GM18951 (cell line): Measurements from ENCODE around the gene EPM2AIP1.
A peak's percentile ranks its signal among the peaks of the same experiment; 100 is the strongest.
"Not testable (repeated sequence)": the region's sequence is repeated elsewhere in the genome, so short reads cannot be mapped to it uniquely, and the experiment has no call there.

Experiments used
- POLR2A ChIP-seq: IDR thresholded peaks from 4 replicates; pipeline ENCODE4 v1.6.1; 2011; ENCODE audit warnings: mild to moderate bottlenecking; ENCODE audit not compliant: insufficient read length, insufficient read depth; ENCODE audit errors: extremely low read depth
- in situ Hi-C: fragments of 300-500 bp; cut with MboI; formaldehyde crosslinking; loops from one replicate; pipeline ENCODE4 v1.12.0; 2022; ENCODE audit warnings: low sequenced_read_pairs, mixed read lengths, inconsistent platforms; ENCODE audit not compliant: unreplicated experiment

The EPM2AIP1 gene

DNA sequence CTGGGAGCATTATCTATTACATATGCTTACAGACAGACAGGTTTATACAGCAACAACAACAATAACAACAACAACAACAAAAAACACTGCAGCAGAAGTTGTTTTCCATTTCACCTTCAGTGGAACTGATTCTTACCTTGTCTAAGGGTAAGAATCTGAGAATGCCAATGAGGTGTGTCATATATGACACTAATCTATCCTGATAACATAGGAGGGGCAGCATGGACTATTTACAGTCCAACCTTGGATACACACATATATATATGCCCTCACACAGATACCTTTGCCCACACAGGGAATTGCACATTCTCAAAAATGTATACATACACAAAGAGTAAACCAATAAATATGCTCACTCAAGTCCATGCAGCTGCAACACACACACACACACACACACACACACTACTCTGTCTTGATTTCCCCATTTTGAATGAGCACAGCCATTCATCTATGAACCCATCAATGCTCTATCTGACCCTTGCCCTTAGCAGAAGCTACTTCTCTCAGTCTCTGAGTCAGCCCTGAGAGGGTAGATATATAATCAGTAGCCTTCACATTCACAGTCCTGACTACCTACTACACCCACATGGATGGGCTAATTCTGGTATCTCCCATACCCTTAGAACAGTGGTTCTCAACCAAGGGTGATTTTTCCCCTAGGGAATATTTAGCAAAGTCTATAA is 38.3 kb downstream of the EPM2AIP1 start:
- in situ Hi-C loops, result loop anchor here (5.0 kb wide), 1 partner anchor 62 kb away; no protein-coding TSS in a partner anchor
- no peak for TF ChIP-seq POLR2A

DNA sequence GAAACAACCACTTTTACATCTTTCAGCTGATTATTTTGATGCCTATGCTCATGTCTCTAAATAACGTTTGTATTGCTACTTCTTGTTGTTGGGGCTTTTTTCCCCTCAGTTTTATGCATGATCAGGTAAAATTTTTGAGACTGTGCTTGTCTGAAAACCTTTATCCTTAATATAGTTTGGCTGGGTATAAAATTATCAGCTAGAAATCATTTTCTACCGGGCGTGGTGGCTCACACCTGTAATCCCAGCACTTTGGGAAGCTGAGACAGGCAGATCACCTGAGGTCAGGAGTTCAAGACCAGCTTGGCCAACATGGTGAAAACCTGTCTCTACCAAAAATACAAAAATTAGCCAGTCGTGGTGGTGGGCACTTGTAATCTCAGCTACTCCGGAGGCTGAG is 45.1 kb downstream of the EPM2AIP1 start:
- in situ Hi-C loops, result not testable (repeated sequence)

- in situ Hi-C loops, result no loop called here
- no peak for TF ChIP-seq POLR2A
Observed at GRCh38 chr3:36945333-36945980, 47.5 kb downstream of the EPM2AIP1 start.

DNA sequence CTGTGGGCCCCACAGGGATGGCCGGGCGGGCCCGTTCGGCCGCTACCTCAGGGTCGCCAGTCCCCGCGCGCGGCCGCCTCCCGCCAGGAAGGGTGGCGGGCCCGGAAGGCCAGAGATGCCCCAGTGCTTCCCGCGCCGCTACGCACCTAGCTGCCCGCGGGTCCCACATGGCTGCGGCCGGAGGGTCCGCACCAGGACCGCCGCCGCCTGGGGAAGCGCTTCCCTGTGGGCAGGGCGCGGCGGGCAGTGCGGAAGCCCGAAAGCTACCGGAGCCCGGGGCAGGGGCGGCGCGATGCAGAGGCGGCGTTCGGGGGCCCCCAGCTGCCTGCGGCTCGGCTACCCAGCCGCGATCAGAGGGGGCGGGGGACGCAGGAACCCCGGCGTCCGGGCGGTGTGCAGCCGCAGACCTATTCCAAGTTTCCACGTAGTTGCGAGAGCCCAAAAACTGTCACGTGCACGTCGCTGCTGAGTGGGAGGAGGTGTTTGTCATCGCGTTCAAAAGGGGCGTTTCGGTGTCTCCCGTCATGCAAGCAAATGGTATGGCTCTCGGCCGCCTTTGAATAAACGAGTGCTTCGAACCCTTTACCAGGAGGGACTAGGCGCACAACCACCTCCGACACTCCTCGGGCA is 48.2 kb downstream of the EPM2AIP1 start, which contains the start of gene TRANK1:
TRANK1 (minus strand) TSS at position 414 of the 630 bp plus-strand sequence; CDS start at position 169, 245 bp downstream.
- in situ Hi-C loops, result no loop called here
- peak; percentile 27 for TF ChIP-seq POLR2A

DNA sequence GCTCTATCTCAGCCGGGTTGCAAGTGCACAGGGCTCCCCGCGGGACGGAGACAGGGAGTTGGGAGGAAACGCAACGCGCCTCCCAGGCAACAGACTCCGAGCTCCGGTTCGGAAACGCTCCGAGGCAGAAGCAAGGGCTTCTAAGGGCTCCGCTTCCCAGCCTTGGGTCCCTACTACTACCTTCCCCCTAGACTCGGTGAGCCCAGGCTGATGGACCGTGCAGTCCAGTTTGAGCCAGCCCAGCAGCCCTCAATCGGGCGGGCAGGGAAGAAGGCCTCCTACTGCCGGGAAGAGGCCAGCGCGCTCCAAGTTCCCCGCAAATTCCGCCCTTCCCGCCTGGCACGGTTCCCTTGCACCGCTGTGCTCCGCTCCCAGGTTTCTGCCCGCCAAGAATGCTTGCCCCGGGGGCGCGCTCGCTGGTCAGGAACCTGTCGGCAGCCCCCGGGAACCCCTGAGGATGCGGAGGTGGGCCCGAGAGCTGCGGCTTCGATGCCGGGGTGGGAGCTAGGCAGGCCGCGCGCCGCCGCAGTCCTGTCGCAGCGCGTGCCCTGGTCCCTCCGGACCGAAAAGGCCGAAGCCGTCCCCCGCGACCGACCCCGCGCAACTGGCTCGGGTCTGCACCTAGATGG is 48.8 kb downstream of the EPM2AIP1 start:
- in situ Hi-C loops, result no loop called here
- TF ChIP-seq POLR2A, result peak; percentile 6

DNA sequence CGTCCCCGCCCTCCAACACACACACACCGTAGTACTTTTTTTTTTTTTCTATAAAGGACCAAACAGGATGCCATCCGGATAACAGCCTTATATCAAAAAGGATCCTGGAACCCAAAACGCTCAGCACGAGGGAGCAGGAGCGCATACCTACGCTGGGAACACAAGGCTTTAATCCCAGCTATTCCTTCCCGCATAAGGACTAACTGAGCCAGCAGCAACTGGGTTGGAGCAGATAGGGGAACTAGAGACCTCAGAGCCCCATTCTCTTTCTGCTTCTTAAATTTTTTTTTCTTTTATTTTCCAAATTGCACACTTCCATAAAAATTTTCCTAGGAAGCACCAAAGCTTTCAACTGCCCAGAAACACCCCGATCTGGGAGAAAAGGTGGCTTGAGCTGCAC is 49.3 kb downstream of the EPM2AIP1 start:
- in situ Hi-C loops, result no loop called here

GRCh38 chr3:36942638-36943248 is 50.2 kb downstream of the EPM2AIP1 start:
- in situ Hi-C loops, result no loop called here
- no peak for TF ChIP-seq POLR2A

More for the DNA sequence above, 49.3 kb downstream of the EPM2AIP1 start:
- TF ChIP-seq POLR2A, result no peak

DNA sequence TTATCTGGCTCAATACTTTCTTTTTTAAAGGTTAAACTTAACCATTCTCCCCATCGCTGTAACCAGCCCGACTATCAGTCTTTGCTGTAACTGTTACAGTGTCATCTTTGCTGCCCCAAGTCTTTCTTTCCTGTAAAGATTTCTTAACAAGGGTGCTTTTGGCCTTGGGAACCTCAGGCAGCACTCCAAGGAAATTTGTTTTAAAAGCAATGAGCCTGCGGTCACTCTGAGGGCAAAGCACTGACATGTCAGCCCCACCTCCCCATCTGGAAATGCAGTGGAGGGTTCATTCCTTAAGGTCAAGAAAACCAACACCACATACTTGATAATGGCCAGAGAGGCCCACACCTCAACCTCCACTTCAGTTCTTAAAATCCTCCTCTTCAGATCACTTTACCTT is 51.3 kb downstream of the EPM2AIP1 start:
- TF ChIP-seq POLR2A, result no peak
- in situ Hi-C loops, result no loop called here

- in situ Hi-C loops, result no loop called here
Observed at GRCh38 chr3:36941162-36941561, 51.8 kb downstream of the EPM2AIP1 start.

GRCh38 chr3:36937492-36937891 is 55.4 kb downstream of the EPM2AIP1 start:
- TF ChIP-seq POLR2A, result no peak
- in situ Hi-C loops, result loop anchor here (10.0 kb wide), 1 partner anchor 213 kb away; no protein-coding TSS in a partner anchor

More at GRCh38 chr3:36941162-36941561, 51.8 kb downstream of the EPM2AIP1 start:
- TF ChIP-seq POLR2A, result no peak
